PFSK-1 (cell line): ENCODE measurements around the gene STX18.

Source experiments
- FOXP2 ChIP-seq: optimal IDR thresholded peaks from 2 replicates; pipeline ENCODE3; 2011; ENCODE audit warnings: borderline replicate concordance, control low read depth, inconsistent platforms; ENCODE audit not compliant: insufficient read depth; ENCODE audit errors: extremely low read length, extremely low read depth
- POLR2AphosphoS5 ChIP-seq: IDR thresholded peaks from 2 replicates; pipeline ENCODE4 v1.6.1; 2012; ENCODE audit warnings: low read depth, mild to moderate bottlenecking, control low read depth, low read length, moderate library complexity
- REST ChIP-seq, 2 experiments: IDR thresholded peaks; 2 replicates each; pipeline versions ENCODE4 v1.6.1 to v1.8.0; 2011 to 2012; ENCODE audit warnings: low read depth in 2 of 2, low read length in 2 of 2, control low read depth in 1 of 2, inconsistent platforms in 1 of 2, mild to moderate bottlenecking in 1 of 2, moderate library complexity in 1 of 2; ENCODE audit not compliant: insufficient read depth in 1 of 2
- TAF1 ChIP-seq: IDR thresholded peaks from 2 replicates; pipeline ENCODE4 v1.6.1; 2012; ENCODE audit warnings: low read length, control low read depth, borderline replicate concordance; ENCODE audit not compliant: insufficient read depth

GRCh38 chr4:4459181-4459580 is 82.7 kb downstream of the STX18 start:
- TF ChIP-seq POLR2AphosphoS5 (no peak), REST (IDR thresholded peaks at IDR 0.05; ENCODE audit: insufficient read depth in 1 of 2, low read depth in 2 of 2, low read length in 2 of 2) (no peak), TAF1 (no peak), FOXP2 (no peak)
